Right atrium auricular region (tissue), 2 donors: ENCODE measurements around the gene CYP27C1. TPM values are rescaled to one million over a fixed set of nuclear protein-coding genes. Genes with fewer than 3 reads are reported as not detected.
"Not testable (repeated sequence)": the region's sequence is repeated elsewhere in the genome, so short reads cannot be mapped to it uniquely, and the experiment has no call there.

Source experiments
- DNase-seq: peaks from one replicate; pipeline ENCODE4 v3.0.0-alpha.2; 2019; ENCODE audit warnings: low spot score
- H3K27ac ChIP-seq, 2 donors: fragments of 200-600 bp; sonication (generic); 1 replicate in 1 of 2; 2 replicates in 1 of 2; pipeline ENCODE4 v1.5.1; 2016 to 2019
- H3K27me3 ChIP-seq, 2 donors: fragments of 200-600 bp; sonication (generic); one replicate each; pipeline versions ENCODE4 v1.5.1 to v1.6.0; 2017 to 2019
- H3K36me3 ChIP-seq: fragments of 200-600 bp; sonication (generic); one replicate; pipeline ENCODE4 v1.5.1; 2016
- H3K4me1 ChIP-seq, 2 donors: fragments of 200-600 bp; sonication (generic); one replicate each; pipeline versions ENCODE4 v1.5.1 to v1.6.0; 2017 to 2019
- H3K4me3 ChIP-seq, 2 donors: fragments of 200-600 bp; sonication (generic); 1 replicate in 1 of 2; 2 replicates in 1 of 2; pipeline ENCODE4 v1.5.1; 2017 to 2019; ENCODE audit warnings: mild to moderate bottlenecking in 1 of 2, moderate library complexity in 1 of 2
- H3K9me3 ChIP-seq, 2 donors: fragments of 200-600 bp; sonication (generic); one replicate each; pipeline ENCODE4 v1.5.1; 2019
- total RNA-seq, 2 donors: library from RNA; depleted of rRNA; stranded (reverse); fragments of >200 nt; gene quantifications; one replicate each; pipeline ENCODE4 v1.1.0, GENCODE V29; 2016
- TF ChIP-seq, protein P1 (sequence below), 2 donors: fragments of 200-600 bp; sonication (generic); IDR thresholded peaks; one replicate each; pipeline ENCODE4 v1.5.1; 2019; ENCODE audit warnings: antibody characterized with exemption in 2 of 2

CYP27C1 gene
- total RNA-seq, 2 donors from 2014 or later: 0.24 TPM; not detected in 1

DNA sequence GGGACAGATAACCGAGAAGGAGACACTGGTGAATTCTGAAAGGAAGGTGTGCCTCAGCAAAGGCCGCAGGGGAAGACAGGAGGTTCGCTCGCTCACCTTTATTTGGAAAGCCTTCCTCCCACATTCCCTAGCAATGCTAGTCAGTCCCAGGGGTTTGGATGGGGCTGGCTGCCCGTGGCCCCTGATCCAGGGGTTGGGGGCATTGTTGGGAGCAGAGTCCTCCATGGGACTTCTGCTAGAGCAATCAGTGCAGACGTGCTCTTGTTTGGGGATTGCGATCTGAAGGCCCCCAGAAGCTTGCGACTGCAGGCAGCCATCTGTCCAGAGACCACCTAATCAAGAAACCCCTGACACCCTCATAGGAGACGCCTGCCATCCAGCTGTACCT lies 6.0 kb upstream of the CYP27C1 start:
- Histone ChIP-seq H3K36me3 (no peaks in the 10 kb centered on the region), H3K4me1 (no peaks in the 10 kb centered on the region), H3K27me3 (no peaks in the 10 kb centered on the region), H3K4me3 (no peak overlapping the region), H3K27ac (no peak overlapping the region), H3K9me3 (peaks cover 0 to 12% of the 10 kb centered on the region in 2 donors)
- no peak for DNase-seq
- TF ChIP-seq, protein P1, sequence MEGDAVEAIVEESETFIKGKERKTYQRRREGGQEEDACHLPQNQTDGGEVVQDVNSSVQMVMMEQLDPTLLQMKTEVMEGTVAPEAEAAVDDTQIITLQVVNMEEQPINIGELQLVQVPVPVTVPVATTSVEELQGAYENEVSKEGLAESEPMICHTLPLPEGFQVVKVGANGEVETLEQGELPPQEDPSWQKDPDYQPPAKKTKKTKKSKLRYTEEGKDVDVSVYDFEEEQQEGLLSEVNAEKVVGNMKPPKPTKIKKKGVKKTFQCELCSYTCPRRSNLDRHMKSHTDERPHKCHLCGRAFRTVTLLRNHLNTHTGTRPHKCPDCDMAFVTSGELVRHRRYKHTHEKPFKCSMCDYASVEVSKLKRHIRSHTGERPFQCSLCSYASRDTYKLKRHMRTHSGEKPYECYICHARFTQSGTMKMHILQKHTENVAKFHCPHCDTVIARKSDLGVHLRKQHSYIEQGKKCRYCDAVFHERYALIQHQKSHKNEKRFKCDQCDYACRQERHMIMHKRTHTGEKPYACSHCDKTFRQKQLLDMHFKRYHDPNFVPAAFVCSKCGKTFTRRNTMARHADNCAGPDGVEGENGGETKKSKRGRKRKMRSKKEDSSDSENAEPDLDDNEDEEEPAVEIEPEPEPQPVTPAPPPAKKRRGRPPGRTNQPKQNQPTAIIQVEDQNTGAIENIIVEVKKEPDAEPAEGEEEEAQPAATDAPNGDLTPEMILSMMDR (IDR thresholded peaks at IDR 0.05): no peak

DNA sequence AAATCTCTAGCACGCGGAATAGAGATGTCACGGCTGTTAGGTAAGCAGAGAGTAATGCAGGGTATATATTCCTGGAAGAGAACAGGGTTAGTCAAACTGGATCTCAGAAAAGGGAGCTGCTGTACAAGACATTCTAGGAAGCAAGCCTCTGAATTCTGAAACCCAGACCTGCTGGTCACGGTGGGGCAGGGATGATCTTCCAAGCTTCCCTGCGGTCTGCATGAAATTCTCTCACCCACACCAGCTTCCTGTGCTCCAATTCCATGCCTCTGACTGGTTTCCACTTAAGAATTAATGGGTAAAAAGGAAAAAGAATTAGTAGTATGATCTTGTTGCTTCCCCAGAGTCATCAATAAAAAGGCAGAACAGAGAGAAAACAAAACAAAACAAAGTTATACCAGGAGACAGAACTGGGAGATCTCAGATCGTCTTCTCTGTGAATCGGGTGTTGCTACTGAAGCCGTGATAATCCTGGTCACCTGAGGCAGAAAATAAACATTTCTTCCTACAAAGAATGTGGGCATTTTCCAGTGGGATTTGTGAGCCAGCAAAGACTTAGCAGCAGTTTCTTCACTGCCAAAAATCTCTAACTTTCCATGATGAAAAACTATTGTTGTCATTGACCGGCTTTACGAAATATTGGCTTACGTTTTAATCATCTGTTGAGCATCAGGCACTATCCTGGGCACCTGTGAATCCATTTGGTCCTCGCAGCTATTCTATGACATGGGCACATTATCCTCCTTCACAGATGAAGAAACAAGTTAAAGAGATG lies 5.3 kb upstream of the CYP27C1 start:
- no peaks in the 10 kb centered on the region for H3K36me3 ChIP-seq
- no peak for DNase-seq
- H3K9me3 ChIP-seq: peaks cover 0 to 12% of the 10 kb centered on the region in 2 donors
- peaks cover 0 to 4% of the 10 kb centered on the region in 2 donors for H3K27me3 ChIP-seq
- H3K4me1 ChIP-seq: peaks cover 0 to 6% of the 10 kb centered on the region in 2 donors
- TF ChIP-seq, protein P1 (IDR thresholded peaks at IDR 0.05): no peak
- no peak overlapping the region for H3K4me3 ChIP-seq
- H3K27ac ChIP-seq: no peak overlapping the region

DNA sequence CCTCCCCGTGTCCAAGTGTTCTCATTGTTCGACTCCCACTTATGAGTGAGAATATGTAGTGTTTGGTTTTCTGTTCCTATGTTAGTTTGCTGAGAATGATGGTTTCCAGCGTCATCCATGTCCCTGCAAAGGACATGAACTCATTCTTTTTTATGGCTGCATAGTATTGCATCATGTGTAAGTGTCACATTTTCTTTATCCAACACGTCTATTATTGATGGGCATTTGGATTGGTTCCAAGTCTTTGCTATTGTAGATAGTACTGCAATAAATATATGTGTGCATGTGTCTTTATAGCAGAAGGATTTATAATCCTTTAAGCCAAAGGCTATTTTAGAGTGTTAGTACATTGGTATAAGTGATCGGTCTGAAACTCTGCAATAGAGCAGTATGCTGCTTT lies 4.0 kb upstream of the CYP27C1 start:
- not testable (repeated sequence) for DNase-seq, H3K36me3 ChIP-seq, H3K27ac ChIP-seq, H3K4me3 ChIP-seq, H3K27me3 ChIP-seq
- H3K4me1 ChIP-seq: peaks cover 0 to 16% of the 10 kb centered on the region in 2 donors
- peaks cover 0 to 12% of the 10 kb centered on the region in 2 donors for H3K9me3 ChIP-seq

DNA sequence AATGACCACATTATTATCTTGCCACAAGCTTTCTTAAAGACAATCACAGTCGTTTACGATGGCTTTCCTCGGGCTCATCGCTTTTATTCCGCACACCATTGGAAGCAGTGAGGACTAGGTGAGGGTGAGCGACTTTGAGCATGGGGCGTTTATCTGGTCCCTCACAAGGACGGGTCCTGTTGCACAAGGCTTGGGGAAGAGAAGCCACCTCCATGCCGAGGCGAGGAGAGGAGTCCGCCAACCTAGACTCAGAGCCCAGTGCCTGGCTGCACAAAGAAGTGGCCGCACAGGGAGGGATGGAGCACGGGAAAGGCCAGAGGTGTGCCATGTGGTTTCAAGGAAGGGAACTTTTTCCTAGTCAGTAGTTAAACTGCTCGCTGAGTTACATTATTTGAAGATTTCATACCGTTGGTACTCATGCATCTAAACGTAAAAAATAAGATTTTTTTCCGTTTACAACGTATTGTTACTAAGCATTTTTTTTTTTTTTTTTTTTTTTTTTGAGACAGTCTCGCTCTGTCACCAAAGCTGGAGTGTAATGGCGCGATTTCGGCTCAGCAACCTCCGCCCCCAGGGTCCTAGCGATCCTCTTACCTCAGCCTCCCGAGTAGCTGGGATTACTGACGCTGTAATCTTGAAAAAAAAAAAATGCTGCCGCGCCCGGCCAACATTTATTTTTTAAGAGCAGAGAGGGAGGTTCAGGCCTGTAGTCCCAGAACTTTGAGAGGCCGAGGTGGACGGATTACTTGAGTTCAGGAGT lies 849 bp upstream of the CYP27C1 start:
- TF ChIP-seq, protein P1 (IDR thresholded peaks at IDR 0.05): no peak
- Histone ChIP-seq H3K4me3 (peak overlapping the region in 1 of 2 donors; percentile 54), H3K27me3 (peaks cover 8 to 9% of the 10 kb centered on the region in 2 donors), H3K4me1 (peaks cover 0 to 24% of the 10 kb centered on the region in 2 donors), H3K9me3 (peaks cover 0 to 4% of the 10 kb centered on the region in 2 donors), H3K36me3 (no peaks in the 10 kb centered on the region), H3K27ac (no peak overlapping the region)
- DNase-seq: no peak

DNA sequence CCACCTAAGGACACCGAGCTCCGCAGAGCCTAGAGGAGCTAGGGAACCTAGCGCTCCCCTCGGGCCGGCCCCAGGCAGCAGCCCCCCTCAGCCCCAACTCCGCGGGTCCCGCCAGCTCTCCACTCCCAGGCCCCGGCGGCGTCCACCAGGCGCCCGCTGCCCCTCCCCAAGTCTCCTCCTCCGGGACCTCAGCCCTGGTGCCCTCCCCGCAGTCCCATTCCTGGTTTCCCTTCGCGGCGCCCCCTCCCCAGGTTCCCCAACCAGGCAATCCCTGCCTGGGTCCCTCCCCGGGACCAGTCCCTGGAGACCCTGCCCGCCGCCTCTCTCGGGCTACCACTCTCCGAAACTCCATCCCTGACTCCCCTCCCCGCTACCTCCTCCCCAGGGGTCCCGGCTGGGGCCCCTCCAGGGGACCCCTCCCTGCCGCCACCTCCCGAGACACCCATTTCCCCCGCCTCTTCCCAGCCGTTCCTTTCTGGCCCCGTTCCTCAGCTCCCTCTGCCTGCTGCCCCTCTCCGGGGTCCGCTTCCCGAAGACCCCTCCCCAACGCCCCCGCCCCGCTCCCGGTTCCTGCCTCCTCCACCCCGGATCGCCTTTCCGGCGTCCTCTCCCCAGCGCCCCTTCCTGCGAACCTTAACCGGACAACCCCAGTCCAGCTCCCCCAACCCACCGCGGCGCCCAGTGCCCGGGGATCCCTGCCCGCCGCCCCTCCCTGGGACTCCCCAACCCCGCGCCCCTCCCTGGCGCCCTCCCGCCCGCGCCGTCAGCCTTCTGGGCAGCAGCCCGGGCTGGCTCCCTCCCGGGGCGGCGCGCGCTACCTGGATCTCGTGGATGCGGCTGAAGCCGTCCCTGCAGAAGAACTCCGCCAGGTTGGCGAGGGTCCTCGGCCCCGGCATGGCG lies 678 bp downstream of the CYP27C1 start:
- H3K4me3 ChIP-seq: peak overlapping the region; percentile 29 to 54
- peaks cover 8 to 9% of the 10 kb centered on the region in 2 donors for H3K27me3 ChIP-seq
- TF ChIP-seq, protein P1 (IDR thresholded peaks at IDR 0.05): no peak
- H3K9me3 ChIP-seq: peaks cover 0 to 4% of the 10 kb centered on the region in 2 donors
- H3K36me3 ChIP-seq: no peaks in the 10 kb centered on the region
- no peak overlapping the region for H3K27ac ChIP-seq
- DNase-seq: no peak
- H3K4me1 ChIP-seq: peaks cover 0 to 24% of the 10 kb centered on the region in 2 donors
